HEK293T (cell line): Measurements from ENCODE around the gene SNCAIP.

ENCODE experiments used
- CTCF ChIA-PET: fragments of 350-600 bp; formaldehyde crosslinking; extraction: SDS; loops from one replicate; lab custom pipeline; 2021; ENCODE audit warnings: antibody characterized with exemption, inconsistent platforms; lab: Yijun Ruan, JAX
- POLR2A ChIA-PET: fragments of 350-600 bp; formaldehyde crosslinking; extraction: SDS; loops from one replicate; lab custom pipeline; 2020; ENCODE audit warnings: antibody characterized with exemption, inconsistent platforms; lab: Yijun Ruan, JAX
- DNase-seq: peaks from one replicate; pipeline ENCODE4 v3.0.0; 2012; ENCODE audit warnings: mixed read lengths; ENCODE audit errors: extremely low spot score
- ARNT ChIP-seq: fragments of 450-650 bp; IDR thresholded peaks from 2 replicates; pipeline ENCODE4 v1.6.1; 2017; ENCODE audit warnings: mild to moderate bottlenecking
- BHLHE40 ChIP-seq: fragments of 450-650 bp; IDR thresholded peaks from 2 replicates; pipeline ENCODE4 v1.6.1; 2016; ENCODE audit warnings: mild to moderate bottlenecking, moderate library complexity, borderline replicate concordance
- CTBP1 ChIP-seq: fragments of 450-650 bp; IDR thresholded peaks from 2 replicates; pipeline ENCODE4 v1.6.1; 2016; ENCODE audit warnings: borderline replicate concordance
- ELF4 ChIP-seq: fragments of 450-650 bp; IDR thresholded peaks from 2 replicates; pipeline ENCODE4 v1.6.1; 2017; ENCODE audit warnings: antibody characterized with exemption
- FOXA1 ChIP-seq: fragments of 450-650 bp; IDR thresholded peaks from 2 replicates; pipeline ENCODE4 v1.6.1; 2016; ENCODE audit warnings: mild to moderate bottlenecking
- FOXK2 ChIP-seq: fragments of 450-650 bp; IDR thresholded peaks from 2 replicates; pipeline ENCODE4 v1.6.1; 2016; ENCODE audit warnings: mild to moderate bottlenecking
- FOXM1 ChIP-seq: fragments of 450-650 bp; IDR thresholded peaks from 2 replicates; pipeline ENCODE4 v1.6.1; 2017; ENCODE audit warnings: mild to moderate bottlenecking, borderline replicate concordance
- HDGF ChIP-seq: fragments of 450-650 bp; IDR thresholded peaks from 2 replicates; pipeline ENCODE4 v1.6.1; 2017; ENCODE audit warnings: antibody characterized with exemption, borderline replicate concordance
- L3MBTL2 ChIP-seq: fragments of 450-650 bp; conservative IDR thresholded peaks from 2 replicates; pipeline ENCODE4 v1.6.1; 2016; ENCODE audit warnings: mild to moderate bottlenecking
- LEF1 ChIP-seq: fragments of 450-650 bp; IDR thresholded peaks from 2 replicates; pipeline ENCODE4 v1.6.1; 2017; ENCODE audit warnings: mild to moderate bottlenecking, borderline replicate concordance
- NFRKB ChIP-seq: fragments of 450-650 bp; IDR thresholded peaks from 2 replicates; pipeline ENCODE4 v1.6.1; 2016; ENCODE audit warnings: mild to moderate bottlenecking, moderate library complexity
- SP1 ChIP-seq: fragments of 450-650 bp; IDR thresholded peaks from 2 replicates; pipeline ENCODE4 v1.6.1; 2017
- SUZ12 ChIP-seq: fragments of 450-650 bp; IDR thresholded peaks from 2 replicates; pipeline ENCODE4 v1.6.1; 2016; ENCODE audit warnings: mild to moderate bottlenecking
- TARDBP ChIP-seq: fragments of 450-650 bp; IDR thresholded peaks from 2 replicates; pipeline ENCODE4 v1.6.1; 2016
- ZNF384 ChIP-seq: fragments of 450-650 bp; IDR thresholded peaks from 2 replicates; pipeline ENCODE4 v1.6.1; 2016
- TF ChIP-seq, protein P1 (sequence below): fragments of 450-650 bp; IDR thresholded peaks from 2 replicates; pipeline ENCODE4 v1.6.1; 2016

The SNCAIP gene

GRCh38 chr5:122385286-122385685 lies 73.2 kb downstream of the SNCAIP start:
- POLR2A ChIA-PET, result no interaction called here
- no peak for DNase-seq
- no peak for TF ChIP-seq ELF4
- TF ChIP-seq, protein P1, sequence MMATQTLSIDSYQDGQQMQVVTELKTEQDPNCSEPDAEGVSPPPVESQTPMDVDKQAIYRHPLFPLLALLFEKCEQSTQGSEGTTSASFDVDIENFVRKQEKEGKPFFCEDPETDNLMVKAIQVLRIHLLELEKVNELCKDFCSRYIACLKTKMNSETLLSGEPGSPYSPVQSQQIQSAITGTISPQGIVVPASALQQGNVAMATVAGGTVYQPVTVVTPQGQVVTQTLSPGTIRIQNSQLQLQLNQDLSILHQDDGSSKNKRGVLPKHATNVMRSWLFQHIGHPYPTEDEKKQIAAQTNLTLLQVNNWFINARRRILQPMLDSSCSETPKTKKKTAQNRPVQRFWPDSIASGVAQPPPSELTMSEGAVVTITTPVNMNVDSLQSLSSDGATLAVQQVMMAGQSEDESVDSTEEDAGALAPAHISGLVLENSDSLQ, result no peak
- no peak for TF ChIP-seq LEF1
- no peak for TF ChIP-seq HDGF
- TF ChIP-seq L3MBTL2, result no peak
- no peak for TF ChIP-seq FOXM1
- CTCF ChIA-PET, result no interaction called here

GRCh38 chr5:122385808-122386207 lies 73.8 kb downstream of the SNCAIP start:
- no peak for DNase-seq
- ChIA-PET CTCF (no interaction called here), POLR2A (no interaction called here)
- TF ChIP-seq L3MBTL2 (no peak), ZNF384 (no peak), LEF1 (no peak), ARNT (no peak), SUZ12 (no peak)
- TF ChIP-seq, protein P1, result no peak

GRCh38 chr5:122390154-122390553 lies 78.1 kb downstream of the SNCAIP start:
- POLR2A ChIA-PET, result no interaction called here
- CTCF ChIA-PET, result no interaction called here
- TF ChIP-seq, protein P1, result 0 out of 2 replicates have a peak, but pooled peaks have one; percentile 27
- no peak for TF ChIP-seq LEF1
- DNase-seq, result no peak

DNA sequence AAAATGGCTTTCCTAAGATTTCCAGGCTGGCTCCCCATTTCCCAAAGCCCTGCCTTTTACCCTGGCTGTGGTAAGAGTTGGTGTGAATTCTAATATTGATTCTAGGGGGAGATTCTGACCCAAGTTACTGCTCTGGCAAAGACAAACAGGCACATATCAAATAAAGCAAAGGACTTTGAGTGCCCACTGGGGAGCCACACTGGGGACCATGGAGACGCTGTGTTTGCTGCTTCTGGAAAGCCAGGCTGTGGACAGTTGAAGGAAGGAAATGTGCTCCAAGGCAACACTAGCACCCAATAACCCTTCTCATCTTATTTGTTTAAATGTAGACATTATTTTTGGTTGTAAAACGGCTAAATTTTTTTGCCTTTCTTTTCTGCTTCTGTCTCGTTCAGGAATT lies 78.7 kb downstream of the SNCAIP start:
- TF ChIP-seq L3MBTL2, result no peak
- TF ChIP-seq ZNF384, result no peak
- TF ChIP-seq SUZ12, result no peak
- TF ChIP-seq BHLHE40, result no peak
- TF ChIP-seq ARNT, result no peak
- no peak for TF ChIP-seq NFRKB
- TF ChIP-seq CTBP1, result no peak
- TF ChIP-seq TARDBP, result no peak
- no peak for TF ChIP-seq FOXK2
- TF ChIP-seq SP1, result no peak
- TF ChIP-seq LEF1, result no peak
- TF ChIP-seq ELF4, result no peak
- TF ChIP-seq FOXA1, result no peak
- TF ChIP-seq, protein P1, result no peak
- ChIA-PET POLR2A (no interaction called here), CTCF (no interaction called here)
- DNase-seq, result no peak

GRCh38 chr5:122391621-122392020 lies 79.6 kb downstream of the SNCAIP start:
- ChIA-PET CTCF (interaction anchor here (0.7 kb wide), 1 partner anchor 12 kb away, joined by 3 read pairs; no protein-coding TSS in a partner anchor), POLR2A (interaction anchor here (0.6 kb wide), 1 partner anchor 20 kb away, joined by 3 read pairs; no protein-coding TSS in a partner anchor)
- TF ChIP-seq SP1 (no peak), FOXA1 (no peak), FOXM1 (no peak), LEF1 (no peak), BHLHE40 (no peak), ZNF384 (no peak), ARNT (no peak), ELF4 (no peak), FOXK2 (no peak), SUZ12 (no peak), NFRKB (no peak), CTBP1 (no peak), HDGF (no peak), L3MBTL2 (no peak), TARDBP (no peak)
- TF ChIP-seq, protein P1, result no peak
- no peak for DNase-seq

DNA sequence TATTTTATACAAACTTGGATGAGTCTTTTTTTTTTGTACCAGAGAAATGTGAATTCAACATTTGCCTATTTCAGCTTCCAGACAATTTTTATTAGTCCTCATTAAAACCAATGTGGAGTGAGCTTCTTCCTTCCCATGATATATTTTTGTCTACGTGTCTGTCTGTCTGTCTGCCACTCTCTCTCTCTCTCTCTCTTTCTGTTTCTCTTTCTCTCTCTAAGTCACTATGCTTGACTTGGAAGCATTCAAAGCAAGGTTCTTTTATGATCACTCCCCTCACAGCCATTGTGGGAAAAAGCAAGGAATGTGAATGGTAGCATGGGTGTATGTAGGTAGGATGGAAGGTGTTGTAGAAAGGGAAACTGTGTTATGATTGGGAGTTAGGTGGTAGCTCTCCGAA lies 80.2 kb downstream of the SNCAIP start:
- CTCF ChIA-PET, result no interaction called here

More for the DNA sequence above, 80.2 kb downstream of the SNCAIP start:
- TF ChIP-seq ZNF384, result no peak
- TF ChIP-seq CTBP1, result no peak
- no peak for TF ChIP-seq BHLHE40
- TF ChIP-seq L3MBTL2, result no peak
- no peak for TF ChIP-seq ELF4
- TF ChIP-seq SUZ12, result no peak
- no peak for TF ChIP-seq LEF1
- TF ChIP-seq ARNT, result no peak
- TF ChIP-seq HDGF, result no peak
- TF ChIP-seq NFRKB, result no peak
- no peak for TF ChIP-seq FOXA1
- TF ChIP-seq TARDBP, result no peak
- TF ChIP-seq SP1, result no peak
- no peak for TF ChIP-seq FOXM1
- POLR2A ChIA-PET, result interaction anchor here (0.6 kb wide), 1 partner anchor 20 kb away, joined by 3 read pairs; no protein-coding TSS in a partner anchor
- no peak for DNase-seq
